Stimulated activated CD8-positive, alpha-beta memory T cell treated with anti-CD3 and anti-CD28 coated beads, Interleukin-4, amount 100 ng/mL, for 48 hours (primary cell): ENCODE data around the gene NR1H3.
A peak's percentile ranks its signal among the peaks of the same experiment; 100 is the strongest.

ENCODE experiments used
- DNase-seq: peaks from one replicate; pipeline ENCODE4 v3.0.0-alpha.2; 2020

The NR1H3 gene

DNA sequence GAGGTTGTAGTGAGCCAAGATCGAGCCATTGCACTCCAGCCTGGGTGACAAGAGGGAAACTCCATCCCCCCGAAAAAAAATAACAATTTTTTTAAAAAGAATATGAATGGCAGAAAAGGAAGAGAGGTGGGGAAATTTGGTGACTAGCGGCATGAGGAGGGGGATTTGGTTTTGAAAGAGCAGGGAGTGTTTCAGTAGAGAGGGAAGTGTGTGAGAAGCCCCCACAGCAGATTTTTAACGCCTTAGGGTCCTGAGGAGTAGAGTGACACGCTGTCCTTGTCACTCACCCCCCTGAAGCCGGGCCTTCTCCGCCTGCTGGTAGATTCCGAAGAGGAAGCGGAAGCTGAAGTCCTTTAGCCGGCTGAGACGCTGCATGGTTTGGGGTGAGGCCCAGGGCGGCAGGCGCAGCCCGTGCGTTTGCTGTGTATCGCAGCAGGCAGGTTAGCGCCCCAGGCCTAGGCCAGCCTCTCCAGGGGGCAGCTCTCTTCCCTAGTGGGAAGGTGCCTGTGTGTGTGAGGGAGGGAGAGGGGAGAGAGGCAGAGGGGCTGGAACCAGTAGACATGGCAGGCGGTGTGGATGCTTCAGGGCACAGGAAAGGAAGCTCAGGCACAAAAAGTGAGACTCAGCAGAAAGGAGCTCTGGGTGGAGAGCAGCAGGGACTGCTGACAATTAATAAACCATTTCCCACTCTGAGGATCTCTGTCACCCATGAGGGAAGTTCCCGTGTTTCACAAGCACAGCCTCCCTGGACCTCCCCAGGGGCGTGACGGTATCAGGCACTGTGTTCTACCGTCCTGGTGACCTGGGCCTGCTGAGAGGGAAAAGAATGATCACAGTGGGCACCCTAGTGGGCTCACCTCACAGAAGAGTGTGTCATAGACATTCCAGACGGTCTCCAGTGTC lies 13.1 kb upstream of the NR1H3 start:
- DNase-seq, result no peak

DNA sequence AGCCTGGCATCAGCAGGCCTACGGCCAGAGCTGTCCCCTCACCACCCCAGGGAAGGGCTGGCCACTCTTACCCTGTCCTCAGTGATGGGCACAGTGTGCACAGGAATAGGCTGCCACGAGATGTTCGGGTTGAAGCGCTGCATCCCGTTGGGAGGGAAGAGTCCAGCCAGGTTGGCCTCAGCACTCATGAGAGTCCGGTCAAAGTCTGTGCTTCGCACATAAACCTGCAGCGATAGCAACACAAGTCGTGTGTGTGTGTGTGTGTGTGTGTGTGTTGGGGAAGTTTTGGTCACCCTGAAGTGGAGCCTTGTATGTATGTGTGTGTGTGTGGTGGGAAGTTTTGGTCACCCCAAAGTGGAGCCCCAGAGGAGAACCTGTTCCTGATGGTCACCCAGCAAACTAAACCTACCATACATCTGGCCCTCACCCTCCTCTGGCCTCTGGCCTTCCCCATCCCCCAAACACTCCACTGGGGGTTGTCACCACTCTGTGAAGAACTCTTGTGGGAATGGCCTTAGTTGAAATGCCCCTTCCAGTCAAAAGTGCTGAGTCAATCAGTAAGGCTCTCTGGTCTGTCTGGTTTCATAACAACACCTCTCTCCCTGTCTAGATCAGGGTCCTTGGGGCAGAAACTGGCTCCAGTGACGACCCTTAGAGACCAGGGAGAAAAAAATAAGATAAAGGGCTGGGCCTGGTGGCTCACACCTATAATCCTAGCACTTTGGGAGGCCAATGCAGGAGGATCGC lies 12.0 kb upstream of the NR1H3 start:
- no peak for DNase-seq

DNA sequence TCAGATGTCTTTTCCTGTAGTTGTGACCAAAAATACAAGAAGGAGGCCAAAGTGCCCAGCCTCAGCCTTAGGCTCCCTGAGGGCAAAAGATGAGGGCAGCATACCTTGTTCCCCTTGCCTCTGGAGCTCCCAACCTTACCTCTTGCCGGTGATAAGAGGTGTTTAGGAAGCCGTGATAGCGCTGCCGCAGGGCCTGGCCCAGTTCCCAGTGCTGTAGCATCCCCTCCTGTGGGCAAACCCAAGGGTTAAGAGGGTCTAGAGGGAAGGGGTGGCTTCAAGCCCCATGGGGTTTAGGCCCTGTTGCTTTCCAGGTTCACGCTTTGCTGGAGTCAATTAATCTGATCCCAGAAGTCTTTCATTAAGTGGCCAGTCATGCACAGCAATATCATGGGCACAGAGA lies 10.3 kb upstream of the NR1H3 start:
- DNase-seq, result no peak

DNA sequence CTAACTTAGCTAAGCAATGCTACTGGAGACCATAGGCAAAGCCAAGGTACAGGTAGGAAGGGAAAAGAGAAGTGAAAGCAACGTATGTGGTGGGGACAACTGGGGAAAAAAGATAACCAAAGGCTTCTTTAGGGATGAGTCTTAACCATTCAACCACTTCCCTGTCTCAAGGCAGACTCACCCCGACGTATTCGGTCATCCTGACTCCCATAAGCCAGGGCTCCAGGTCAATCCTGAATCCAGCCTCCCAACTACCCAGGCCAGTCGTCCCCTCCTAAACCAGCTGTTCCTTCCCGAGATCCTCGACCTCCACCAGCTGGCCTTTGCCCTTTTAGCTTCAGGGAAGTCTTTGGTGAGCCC lies 9.5 kb upstream of the NR1H3 start:
- DNase-seq, result no peak

DNA sequence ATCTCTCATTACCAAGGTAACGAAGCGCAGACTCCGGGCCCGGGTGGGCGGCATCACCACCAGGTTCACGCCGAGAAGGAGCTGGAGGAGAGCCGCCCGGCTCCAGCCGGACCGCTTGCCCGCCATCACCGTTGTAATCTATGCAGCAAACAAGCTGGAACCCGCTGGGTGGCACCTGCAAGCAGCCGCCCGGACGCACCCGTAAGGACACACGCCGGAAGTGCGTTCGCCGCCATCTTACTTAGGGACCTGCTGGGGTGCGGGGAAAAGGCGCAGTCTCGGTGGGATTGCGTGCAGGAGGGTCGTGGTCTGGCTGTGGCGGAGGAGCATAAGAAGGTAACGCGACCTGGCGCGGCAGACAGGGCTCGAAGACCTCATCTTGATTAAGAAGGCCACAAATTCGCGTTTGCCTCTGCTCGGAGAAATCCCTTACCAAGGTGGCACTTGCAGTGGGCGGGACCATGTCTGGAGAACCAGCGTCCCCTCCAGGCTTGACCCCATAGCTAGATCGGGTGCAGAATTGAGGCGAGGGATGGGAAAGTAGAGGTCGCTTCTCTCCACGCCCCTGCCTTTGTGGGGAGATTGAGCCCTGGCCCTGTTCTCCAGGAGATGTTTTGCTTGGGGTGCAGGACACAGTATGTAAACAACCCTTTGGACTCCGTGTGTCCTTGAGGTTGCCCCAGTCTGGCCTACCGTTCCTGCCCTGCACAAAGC lies 9.0 kb upstream of the NR1H3 start, which contains the start of gene ACP2:
TSS of gene ACP2 (minus strand) at position 151 of the 714 bp plus-strand sequence. CDS start at position 126, 25 bp downstream.
- peak; percentile 90 for DNase-seq

DNA sequence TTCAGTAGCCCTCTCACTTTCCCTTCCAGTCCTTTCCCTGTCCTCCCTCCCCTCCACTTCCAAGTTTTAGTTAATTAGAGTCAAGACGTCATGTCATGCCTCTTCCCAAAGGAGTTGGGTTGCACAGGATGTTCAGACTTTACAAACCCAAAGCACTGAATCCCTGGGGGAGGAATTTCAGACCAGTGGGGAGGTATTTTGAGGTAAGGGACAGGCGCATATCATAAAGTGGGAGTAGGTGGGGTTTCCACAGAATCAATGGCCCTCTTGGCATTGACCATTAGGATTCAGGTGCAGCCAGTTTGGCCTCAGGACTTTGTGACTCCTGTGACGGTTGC lies 8.4 kb upstream of the NR1H3 start:
- DNase-seq, result no peak

DNA sequence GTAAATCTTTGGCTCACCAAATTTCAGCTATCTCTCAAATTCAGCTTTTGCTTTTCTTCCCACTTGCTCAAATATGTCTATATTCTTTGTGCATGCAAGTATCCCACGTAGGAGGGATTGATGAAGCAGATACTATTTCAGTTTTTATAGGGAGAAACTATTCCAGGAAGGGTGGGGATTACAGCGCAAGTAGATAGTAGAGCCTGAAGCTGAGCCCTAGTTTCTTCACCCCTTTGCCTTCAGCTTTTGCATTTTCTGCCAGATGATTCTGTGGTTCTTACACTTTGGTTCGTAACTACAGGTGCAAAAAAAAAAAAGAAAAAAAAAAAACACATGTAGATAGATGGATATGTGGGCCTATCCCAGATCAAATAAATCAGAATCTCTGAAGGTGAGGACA lies 6.0 kb upstream of the NR1H3 start:
- no peak for DNase-seq

DNA sequence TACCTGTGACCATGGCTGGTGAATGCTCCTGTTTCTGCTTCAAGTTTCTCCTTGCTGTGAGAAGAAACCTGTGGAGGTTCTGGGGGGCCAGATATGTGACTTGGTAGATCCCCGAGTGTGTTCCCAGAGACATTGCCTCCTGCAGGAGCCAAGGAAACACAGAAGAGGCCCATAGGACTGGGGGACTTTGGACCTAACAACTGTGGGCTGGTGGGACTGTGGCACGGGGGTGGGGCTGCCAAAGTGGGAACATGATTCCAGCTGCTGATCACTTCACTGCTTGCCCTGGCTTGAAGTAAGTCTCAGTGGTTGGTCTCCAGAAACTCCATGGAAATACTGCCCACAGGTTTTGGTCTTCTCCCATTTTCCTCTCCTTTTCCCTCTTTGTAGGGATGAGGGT lies 4.1 kb upstream of the NR1H3 start:
- no peak for DNase-seq

DNA sequence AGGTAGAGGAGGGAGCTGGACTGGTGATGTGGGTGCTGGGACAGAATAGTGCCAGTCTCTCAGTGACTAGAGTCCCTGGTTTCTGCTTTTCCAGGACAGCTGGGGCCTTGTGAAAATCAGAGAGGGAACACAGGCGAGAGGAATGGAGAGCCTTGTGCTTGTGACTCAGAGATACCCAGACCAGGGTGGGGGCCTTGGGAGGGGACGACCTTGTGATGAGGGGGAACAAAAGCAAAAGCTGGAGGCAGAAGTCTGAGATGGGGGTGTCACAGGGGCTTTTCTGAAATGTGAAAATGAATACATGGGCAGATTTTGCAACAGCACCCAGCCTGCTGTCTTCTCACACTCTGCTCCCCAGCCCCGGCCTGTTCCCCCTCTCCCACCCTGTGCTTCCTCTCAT lies 3.4 kb upstream of the NR1H3 start:
- DNase-seq, result no peak

DNA sequence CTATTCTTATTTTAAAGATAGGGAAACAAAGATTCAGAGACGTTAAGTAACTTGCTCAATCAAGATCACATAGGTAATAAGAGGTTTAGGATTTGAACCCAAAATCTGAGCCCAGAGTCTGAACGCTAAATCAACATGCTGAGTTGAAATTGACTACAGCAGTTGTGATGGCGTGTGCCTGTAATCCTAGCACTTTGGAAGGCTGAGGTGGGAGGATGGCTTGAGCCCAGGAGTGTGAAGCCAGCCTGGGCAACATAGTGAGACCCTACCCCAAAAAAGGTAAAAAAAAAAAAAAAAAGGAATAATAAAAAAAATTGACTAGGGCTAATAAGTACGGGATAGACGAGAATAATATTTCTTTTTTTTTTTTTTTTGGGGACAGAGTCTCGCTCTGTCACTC lies 1.4 kb upstream of the NR1H3 start:
- DNase-seq, result no peak

DNA sequence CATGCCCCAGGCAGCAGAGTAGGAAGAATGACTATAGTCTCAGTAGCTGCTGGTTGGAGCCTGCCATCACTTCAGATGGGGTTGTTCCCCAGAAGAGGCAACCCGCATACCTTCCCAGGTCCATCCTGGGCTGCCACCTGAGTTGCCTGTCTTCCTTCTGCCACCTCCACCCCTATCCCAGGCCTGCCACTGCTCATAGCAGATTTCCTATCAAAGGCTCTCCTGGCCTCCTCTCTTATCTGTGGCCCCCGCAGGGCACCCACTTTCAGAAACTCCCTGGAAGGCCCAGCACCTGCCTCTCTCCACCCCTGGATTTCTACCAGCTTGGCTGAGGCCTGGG lies 649 bp upstream of the NR1H3 start:
- no peak for DNase-seq

DNA sequence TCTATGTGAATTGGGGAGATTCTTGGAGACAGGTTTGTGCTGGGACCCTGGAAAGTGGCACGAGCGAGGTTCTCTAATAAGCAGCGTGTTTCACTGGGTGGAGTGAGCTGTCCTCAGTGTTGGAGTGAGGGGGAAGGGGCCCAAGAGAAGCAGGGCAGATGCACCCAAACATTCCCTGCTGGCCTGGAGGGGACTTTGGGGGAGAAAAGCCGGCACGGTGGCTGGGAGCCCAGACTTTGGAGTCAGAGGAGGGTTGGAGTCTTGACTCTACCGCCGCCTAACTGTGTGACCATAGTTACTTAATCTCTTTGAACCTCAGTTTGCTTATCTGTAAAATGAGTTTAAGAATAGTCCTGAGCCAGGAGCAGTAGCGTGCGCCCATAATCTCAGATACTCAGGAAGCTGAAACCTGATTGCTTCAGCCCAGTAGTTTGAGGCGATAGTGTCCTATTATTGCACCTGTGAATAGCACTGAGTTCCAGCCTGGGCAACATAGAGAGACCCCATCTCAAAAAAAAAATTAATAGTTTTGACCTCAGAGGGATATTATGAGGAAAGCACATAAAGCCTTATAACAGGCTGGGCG lies 614 bp downstream of the NR1H3 start:
- no peak for DNase-seq

DNA sequence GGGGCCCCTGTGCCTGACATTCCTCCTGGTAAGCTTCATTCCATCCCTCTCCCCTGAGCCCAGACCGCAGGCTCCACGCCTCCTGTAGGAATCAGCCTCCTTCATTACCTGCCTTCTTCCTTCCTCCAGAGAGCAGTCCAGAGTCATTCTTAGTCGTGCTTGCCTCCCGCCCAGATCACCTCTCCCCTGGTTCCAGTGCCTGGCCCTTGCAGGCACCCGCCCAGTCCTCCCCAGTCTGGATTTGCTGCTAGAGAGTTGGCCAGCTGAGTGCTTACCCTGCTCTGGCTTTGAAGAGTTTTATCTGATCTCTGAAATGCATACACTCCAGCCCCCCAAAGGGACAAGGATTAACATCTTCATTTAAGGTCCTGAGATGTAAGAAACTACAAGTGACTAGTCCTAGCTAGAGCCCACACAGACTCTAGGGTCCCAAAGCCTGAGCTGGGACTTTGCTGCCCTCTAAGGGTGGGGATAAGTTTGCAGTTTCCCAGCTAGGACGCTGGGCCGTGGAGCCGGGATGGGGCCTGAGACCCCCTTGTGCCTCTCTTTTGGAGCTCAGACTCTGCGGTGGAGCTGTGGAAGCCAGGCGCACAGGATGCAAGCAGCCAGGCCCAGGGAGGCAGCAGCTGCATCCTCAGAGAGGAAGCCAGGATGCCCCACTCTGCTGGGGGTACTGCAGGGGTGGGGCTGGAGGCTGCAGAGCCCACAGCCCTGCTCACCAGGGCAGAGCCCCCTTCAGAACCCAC lies 1.6 kb downstream of the NR1H3 start:
- DNase-seq, result peak; percentile 61

DNA sequence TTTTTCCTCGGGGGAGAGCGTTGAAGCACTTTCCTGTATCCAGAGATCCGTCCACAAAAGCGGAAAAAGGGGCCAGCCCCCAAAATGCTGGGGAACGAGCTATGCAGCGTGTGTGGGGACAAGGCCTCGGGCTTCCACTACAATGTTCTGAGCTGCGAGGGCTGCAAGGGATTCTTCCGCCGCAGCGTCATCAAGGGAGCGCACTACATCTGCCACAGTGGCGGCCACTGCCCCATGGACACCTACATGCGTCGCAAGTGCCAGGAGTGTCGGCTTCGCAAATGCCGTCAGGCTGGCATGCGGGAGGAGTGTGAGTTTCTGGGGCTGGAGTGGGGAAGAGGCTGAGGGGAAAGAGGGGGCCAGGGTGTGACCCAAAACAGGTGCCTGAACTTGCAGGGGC lies 2.6 kb downstream of the NR1H3 start:
- DNase-seq, result no peak

DNA sequence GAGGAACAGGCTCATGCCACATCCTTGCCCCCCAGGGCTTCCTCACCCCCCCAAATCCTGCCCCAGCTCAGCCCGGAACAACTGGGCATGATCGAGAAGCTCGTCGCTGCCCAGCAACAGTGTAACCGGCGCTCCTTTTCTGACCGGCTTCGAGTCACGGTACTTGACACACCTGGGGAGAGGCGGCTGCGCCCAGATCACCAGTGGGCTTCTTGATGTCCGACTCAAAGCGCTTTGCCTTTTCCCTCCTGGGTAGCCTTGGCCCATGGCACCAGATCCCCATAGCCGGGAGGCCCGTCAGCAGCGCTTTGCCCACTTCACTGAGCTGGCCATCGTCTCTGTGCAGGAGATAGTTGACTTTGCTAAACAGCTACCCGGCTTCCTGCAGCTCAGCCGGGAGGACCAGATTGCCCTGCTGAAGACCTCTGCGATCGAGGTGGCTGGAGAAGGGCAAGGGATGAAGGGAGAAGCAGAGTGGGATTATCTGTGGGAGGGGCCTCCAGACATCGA lies 3.5 kb downstream of the NR1H3 start:
- no peak for DNase-seq

DNA sequence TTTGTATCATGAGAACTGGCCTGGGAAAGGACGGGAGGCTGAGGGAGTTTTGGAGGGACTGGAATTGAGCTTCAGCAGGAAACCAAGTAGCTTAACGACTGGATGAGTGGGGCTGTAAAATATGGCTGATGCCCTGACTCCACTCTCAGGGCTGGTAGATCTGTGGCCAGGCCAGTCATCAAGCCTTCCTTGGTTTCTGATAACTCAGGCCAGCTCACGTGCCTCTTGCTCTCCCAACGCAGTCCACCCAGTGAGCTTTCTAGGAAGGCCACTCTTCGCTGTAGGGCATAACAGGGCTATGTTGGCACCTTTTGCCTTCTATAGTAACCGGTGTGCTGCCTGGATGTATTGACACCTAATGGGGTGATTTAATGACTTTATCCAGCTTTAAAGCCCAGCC lies 6.3 kb downstream of the NR1H3 start:
- no peak for DNase-seq

DNA sequence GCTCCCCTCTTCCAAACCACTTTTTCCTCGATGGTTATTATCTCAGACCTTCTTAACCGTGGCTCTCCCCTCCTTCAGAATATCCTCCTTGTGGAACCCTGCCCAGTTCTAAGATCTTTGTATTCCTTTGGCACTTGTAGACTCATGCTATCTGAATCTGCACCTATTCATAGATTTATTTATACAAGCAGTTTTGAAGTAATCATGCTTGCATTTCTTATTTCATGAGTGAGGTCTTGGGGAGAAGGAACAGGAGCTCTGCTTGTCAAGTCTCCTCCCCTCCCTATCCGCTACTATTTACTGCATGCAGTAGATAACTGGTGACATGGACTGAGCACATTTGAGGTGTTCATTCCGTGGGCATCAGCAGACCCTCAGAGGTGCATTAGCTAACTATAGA lies 6.7 kb downstream of the NR1H3 start:
- DNase-seq, result no peak

DNA sequence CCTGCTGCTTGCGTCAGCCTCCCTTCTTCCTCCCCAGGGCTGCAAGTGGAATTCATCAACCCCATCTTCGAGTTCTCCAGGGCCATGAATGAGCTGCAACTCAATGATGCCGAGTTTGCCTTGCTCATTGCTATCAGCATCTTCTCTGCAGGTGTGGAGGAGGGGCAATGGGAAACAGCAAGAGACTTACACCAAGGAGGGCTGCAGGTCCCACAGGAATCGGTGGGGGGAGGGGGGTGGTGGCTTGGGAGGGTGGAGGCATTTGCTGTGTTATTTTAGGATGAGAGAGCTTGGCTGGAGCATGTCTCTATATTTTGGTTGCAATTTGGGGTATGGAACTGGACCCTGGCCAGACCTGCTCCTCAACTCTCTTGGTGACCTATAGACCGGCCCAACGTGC lies 10.1 kb downstream of the NR1H3 start:
- no peak for DNase-seq

DNA sequence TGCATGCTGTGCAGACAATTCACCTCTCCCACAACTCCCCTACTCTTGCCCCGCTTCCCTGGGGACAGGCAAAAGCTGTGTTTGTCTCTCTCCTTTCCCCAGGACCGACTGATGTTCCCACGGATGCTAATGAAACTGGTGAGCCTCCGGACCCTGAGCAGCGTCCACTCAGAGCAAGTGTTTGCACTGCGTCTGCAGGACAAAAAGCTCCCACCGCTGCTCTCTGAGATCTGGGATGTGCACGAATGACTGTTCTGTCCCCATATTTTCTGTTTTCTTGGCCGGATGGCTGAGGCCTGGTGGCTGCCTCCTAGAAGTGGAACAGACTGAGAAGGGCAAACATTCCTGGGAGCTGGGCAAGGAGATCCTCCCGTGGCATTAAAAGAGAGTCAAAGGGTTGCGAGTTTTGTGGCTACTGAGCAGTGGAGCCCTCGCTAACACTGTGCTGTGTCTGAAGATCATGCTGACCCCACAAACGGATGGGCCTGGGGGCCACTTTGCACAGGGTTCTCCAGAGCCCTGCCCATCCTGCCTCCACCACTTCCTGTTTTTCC lies 10.7 kb downstream of the NR1H3 start:
- DNase-seq, result no peak

DNA sequence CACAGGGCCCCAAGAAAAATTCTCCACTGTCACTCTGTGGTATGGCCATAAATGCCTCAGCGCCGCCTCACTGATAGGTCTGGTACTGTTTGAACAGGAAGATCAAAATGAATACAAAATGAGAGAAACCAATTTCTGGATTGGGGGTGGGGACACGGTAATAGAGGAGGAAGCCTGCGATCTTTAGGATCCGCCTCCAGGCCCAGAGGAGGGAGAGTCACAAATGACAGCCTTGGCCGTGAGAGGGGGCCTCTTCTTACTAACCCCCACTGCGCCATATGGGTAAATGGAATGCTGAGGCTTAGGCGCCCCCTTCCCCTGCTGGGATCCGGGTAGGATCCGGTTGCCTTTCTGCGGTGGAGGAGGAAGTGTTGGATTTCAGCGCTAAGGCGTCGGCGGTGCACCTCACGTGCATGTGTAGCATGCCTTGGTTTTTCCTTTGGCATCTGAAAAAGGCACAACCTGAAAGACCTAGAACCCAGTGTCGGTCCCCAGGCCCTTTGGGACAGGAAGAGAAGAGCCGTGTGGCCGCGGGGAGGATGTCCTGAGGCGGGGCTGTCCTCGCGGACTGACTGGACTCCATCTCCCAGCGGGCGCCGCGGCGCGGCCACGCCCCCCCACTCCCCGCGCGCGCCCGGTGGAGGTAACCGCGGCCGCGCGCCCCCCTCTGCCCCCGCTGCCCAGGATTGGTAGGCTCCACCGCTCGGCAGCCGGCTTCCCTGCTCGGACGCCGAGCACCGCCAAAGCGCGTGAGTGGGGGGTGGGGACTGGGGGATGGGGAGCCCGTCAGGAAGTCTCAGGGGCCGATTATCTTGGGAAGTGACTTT lies 11.4 kb downstream of the NR1H3 start:
- peak; percentile 86 for DNase-seq

DNA sequence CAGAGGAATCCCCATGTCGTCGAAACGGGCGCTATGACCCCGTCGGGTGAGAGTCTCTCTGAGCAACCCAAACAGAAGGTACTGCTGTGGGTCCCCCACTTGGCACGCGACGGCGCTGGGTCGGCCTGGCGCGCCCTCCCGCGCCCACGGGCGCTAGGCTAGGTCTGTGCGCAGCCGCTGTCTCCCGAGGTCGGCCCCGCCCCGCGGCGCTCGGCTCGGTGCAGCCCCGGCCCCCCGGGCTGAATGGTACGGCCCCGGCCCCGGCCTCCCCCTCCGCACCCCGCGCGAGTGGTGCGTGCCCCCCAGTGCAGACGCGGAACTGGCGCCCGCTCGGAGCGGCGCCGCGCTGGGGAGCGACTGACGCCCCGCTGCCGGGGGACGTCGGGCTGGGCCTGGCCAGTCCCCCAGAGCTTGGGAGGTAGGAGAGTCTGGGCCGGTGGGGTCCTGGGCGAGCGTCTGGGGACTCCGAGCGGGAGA lies 12.1 kb downstream of the NR1H3 start, which contains the start of gene MADD:
TSS of gene MADD (plus strand) at position 305 of the 477 bp plus-strand sequence.
- DNase-seq, result peak; percentile 92
